GM12801 (cell line): ENCODE measurements around the gene PPTC7.

Experiments
- TF ChIP-seq, protein P1 (sequence below): IDR thresholded peaks from one replicate; pipeline ENCODE4 v1.5.1; 2011; ENCODE audit warnings: control low read depth; ENCODE audit not compliant: insufficient read length; ENCODE audit errors: extremely low read depth

The PPTC7 gene, protein sequence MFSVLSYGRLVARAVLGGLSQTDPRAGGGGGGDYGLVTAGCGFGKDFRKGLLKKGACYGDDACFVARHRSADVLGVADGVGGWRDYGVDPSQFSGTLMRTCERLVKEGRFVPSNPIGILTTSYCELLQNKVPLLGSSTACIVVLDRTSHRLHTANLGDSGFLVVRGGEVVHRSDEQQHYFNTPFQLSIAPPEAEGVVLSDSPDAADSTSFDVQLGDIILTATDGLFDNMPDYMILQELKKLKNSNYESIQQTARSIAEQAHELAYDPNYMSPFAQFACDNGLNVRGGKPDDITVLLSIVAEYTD

DNA sequence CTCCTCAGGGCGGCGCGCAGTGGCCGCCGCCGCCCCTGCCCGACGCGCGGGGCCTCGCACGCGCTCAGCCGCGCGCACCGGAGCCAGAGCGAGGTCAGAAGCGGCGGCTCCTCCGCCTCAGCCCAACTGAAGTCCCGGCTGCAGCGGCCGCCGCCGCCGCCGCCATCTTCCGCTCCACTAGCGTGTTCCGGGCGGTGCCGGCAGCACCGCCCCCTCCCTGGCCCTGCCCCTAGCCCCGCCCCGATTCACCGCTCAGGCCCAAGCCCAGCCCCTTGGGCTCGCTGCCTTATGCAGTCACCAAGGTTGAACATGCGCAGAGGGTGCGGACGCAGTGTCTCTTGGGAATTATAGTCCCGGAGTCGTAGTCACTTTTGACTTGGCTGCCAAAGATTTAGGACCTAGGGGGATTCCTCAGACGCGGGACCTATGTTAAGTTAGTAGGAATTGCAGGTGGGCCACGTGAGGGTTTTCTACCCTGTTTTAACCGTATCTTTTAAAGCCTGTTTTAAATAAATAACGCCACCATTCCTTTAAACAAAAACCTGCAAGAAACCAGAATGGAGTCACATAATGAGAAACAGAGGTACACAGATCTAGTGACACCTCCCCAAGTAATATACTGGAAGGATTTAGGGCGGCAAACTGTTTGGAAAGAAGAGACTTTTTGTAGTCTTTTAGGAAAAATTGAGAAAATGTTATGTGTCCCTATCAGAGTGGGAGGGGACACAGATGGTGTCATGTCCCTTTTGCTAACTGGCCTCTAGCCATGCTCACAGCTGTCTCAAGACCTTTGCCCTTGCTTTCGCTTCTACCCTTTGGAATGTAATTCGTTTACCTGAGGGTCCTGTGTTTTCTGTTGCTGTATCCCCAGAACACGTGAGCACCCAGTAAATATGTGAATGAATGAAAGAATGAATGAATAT is at the start of gene PPTC7:
PPTC7 (minus strand) TSS at position 182 of the 923 bp plus-strand sequence. CDS start 287 bp downstream, outside the sequence.
- TF ChIP-seq, protein P1, sequence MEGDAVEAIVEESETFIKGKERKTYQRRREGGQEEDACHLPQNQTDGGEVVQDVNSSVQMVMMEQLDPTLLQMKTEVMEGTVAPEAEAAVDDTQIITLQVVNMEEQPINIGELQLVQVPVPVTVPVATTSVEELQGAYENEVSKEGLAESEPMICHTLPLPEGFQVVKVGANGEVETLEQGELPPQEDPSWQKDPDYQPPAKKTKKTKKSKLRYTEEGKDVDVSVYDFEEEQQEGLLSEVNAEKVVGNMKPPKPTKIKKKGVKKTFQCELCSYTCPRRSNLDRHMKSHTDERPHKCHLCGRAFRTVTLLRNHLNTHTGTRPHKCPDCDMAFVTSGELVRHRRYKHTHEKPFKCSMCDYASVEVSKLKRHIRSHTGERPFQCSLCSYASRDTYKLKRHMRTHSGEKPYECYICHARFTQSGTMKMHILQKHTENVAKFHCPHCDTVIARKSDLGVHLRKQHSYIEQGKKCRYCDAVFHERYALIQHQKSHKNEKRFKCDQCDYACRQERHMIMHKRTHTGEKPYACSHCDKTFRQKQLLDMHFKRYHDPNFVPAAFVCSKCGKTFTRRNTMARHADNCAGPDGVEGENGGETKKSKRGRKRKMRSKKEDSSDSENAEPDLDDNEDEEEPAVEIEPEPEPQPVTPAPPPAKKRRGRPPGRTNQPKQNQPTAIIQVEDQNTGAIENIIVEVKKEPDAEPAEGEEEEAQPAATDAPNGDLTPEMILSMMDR, result no peak

DNA sequence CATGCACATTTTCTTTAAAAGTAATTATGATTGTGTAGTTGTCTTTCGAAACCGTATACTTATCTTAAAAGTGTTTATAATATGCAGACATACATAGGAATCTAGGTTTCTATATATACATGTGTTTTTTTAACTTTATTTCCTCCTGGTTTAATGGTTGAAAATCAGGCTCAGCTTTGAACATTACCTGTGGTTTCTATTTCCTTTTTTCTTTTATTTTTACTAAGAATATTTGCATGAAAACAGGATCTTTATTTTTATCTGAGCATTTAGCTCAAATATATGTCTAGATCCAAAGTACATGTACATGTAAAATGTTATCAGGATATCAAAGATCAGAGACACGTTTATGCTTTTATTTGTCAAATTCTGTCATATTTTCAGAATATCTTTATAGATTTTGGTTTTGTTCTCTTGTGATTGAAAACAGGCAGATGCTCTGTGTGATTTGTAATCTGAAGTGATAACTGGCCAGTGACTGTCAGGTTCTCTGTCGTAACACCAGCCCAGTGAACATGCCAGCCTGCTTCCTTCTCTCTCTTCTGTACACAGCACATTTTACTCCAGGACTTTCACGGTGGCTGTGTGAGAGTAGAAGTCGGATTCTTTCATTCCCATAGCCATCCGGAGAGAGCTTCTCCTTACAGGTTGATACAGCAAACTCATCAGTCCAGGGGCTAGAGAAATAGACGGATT is 44.5 kb upstream of the PPTC7 start:
- TF ChIP-seq, protein P1, result no peak

DNA sequence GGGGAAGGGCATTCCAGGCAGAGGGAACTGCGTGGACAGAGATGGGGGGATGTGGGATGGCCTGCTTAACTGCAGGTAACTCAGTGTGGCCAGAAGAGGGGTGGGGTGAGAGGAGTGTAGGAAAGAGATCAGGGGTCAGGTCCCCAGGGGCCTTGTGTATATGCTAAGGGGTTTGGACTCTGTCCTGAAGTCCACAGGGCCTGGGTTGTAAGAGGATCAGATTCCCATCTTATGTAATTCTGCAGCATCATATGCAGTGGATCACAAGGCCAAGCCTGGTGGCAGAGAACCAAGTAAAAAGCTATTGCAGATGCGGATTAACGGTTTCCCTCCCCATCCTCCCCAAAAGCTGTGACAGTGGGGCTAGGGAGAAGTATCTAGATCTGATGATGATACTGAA is 39.5 kb upstream of the PPTC7 start:
- TF ChIP-seq, protein P1, result no peak

DNA sequence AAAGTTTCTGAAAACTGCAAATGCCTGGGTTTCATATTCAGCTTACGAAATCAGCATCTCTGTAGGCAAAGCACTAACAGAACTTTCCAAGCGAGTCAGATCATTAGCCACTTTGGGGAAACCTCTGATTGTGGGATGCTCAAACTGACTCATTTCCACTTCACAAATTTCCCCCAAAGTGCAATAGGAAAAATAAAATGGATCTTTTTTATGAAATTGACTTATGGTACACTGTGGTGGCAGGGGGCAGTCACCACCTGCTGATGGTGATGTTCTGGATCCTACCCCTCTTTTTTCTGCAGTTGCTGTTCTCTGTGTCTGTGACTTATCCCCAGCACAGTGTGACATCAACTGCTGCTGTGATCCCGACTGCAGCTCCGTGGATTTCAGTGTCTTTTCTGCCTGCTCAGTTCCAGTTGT is 36.4 kb upstream of the PPTC7 start:
- TF ChIP-seq, protein P1, result no peak

DNA sequence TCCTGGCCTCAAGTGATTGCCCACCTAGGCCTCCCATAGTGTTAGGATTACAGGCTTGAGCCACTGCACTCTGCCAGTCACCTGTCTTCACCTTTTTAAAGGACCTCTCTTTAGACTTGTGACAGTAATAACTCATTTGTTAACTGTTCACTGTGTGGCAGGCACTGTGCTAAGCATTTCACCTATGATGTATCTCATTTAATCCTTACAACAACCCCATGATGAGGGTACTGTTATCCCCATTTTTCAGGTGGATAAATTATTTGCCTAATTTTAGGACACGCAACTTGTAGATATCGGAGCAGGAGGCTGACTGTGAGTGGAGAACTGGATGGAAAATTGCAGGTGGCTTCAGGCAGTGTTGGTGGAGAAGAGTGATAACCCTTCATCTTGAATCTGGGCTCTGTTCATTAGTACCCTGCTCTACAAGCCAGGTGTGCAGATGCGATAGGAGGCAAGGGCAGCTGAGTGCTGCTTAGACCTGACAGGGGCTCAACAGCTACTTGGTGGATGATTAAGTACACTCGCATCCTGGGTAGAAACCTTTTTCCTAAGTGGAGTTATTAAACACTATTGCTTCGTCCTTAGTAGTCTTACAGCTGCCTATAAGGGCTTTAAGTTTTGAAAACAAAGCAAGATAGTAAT is 33.5 kb upstream of the PPTC7 start:
- TF ChIP-seq, protein P1, result no peak

DNA sequence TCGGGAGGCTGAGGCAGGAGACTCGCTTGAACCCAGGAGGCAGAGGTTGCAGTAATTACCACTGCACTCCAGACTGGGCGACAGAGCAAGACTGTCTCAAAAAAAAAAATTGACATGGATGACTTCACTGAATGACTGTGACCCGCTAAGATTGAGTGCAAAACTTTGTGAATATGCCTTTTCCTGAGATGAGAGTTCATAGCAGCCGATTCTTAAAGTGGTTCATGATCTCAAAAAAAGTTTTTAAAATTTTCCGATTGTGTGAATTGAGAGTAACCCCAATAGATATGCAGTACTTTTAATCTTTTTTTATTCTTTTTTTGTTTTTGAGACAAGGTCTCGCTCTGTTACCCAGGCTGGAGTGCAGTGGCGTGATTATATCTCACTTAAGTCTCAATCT is 32.1 kb upstream of the PPTC7 start:
- TF ChIP-seq, protein P1, result no peak
